NCI-H2227 treated with DMSO at 0.1 percent for 48 hours (cell line): Measurements from ENCODE around the gene EFHD1.
A peak's percentile ranks its signal among the peaks of the same experiment; 100 is the strongest.
"Not testable (repeated sequence)": the region's sequence is repeated elsewhere in the genome, so short reads cannot be mapped to it uniquely, and the experiment has no call there.

ENCODE experiments used
- DNase-seq: peaks from one replicate; lab custom pipeline; 2025; lab: John Stamatoyannopoulos, UW

EFHD1 gene

DNA sequence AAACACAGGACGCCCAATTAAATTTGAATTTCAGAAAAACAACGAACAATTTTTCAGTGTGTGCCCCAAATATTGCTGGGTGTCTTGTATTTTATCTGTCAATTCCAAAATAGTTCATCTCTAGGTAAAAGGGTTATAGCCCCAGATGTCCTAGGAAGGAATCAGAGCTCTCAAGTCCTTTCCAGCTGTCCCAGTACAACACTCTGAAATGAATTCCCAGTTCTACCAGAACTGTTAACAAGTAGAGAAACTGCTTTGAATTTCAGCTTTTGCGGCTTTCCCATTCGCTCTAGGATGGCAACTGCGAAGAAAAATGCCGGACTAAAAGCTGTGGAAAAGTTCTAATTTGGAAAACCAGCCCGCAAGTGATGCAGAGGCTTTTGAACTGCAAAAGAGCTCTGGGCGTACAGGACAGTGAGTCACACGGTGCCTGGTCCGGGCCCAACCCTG, 63.2 kb downstream of the EFHD1 start:
- DNase-seq, result no peak

DNA sequence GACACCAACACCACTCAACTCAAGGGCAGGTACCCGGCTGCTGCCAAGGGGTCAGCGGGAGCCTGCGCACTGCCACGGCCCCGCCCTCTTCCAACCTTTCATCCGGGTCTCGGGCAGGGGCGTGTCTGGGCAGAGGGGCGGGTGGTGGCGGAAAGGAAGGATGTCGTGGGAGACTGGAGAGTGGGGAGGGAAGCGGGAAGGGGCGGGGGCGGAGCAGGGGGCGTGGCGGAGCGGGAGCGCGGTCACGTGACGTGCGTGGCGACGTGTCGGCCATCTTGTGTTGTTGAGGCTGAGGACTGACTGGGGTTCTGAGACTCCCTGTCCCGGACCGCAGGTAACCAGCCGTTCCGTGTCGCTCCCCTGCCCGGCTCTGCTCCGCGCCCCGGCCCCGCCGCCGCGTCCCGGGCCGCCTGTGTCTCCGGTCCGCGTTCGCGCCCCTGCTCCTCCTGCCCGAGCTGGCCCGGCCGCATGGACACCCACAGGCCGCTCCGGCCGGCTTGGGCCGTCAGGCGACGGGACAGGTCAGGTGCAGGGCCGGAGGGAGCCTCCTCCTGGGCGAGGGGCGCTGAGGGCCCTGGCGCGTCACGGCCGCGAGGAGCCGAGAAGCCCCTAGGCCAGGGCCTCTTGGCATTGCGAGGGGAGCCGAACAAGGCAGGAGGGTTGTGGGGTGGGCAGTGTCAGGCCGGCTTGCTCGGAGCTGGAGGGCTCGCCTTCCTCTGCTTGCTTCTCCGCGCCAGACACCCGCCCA, 63.8 kb downstream of the EFHD1 start, which contains the start of gene GIGYF2:
Gene GIGYF2 (plus strand): TSS at position 273 of the 748 bp plus-strand sequence. CDS start 37,867 bp downstream, outside the sequence.
- peak; percentile 97 for DNase-seq

DNA sequence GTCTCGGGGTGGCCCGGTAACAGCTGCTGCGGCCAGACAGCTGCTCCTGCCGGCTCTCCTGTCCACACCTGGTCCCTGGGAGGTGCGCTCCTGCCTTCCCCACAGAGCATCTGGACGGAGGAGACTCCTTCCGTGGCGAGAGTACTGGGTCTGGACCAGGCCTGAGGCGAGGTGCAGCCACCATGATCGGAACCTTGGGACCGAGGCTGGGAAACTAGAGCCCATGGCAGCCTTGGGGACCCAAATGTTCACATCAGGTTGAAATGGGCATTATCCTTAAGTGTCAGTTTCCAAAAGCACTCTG, 64.4 kb downstream of the EFHD1 start:
- no peak for DNase-seq

GRCh38 chr2:232698556-232699091, 65.2 kb downstream of the EFHD1 start:
- no peak for DNase-seq

DNA sequence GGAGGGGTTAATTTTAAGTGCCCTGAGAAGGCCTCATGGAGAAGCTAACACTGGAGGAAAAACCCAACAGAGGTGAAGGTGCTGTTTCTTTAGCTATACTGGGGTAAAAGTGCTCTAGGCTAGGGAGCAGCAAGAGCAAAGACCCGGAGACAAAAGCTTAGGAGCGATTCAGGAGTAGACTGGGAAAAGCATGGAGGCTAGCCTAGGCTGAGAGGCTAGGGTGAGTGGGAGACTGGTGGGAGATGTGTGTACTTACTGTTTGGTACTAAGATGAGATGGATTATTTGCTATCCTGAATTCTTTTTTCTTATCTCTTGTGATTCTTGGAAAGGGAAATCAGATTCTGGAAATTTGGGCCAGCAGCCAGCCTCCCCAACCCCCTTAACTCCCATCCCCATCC, 65.7 kb downstream of the EFHD1 start:
- no peak for DNase-seq

DNA sequence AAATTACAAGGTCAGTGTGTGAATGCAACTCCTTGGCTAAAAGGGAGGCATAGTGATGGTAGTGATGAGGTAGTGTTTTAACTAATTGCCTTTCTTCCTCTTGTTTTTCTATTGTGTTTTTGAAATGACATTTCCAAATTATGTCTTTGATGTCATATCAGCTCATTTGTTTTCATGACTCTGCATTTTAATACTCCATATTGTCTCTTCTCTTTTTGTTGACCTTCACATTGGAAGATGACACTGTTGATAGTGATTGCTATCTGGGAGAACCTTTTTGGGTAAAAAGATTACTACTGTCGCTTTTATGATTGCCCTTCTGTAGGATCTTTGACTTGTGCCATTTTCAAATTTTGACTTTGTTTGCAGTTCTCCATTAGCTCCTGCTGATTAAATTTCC, 66.8 kb downstream of the EFHD1 start:
- no peak for DNase-seq

DNA sequence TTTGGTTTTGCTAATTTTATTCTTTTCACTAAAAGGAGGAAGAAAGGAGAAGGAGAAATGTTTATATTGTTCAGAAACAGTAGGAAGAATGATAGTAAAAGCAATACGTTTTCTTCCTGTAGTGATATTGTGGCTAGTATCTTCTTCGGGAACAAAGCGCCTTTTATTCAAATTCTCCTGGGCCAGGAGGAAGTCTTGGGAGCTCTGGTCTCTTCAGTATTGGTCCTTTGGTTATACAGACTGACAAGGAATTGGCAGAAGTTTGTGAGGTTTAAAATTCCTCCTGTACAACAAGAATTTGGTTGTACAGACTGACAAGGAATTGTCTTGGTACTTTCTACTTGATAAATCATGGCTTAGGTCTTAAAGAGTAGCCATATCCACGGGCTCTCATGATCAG, 73.7 kb downstream of the EFHD1 start:
- no peak for DNase-seq

- no peak for DNase-seq
Observed at GRCh38 chr2:232713505-232713904, 80.1 kb downstream of the EFHD1 start.

DNA sequence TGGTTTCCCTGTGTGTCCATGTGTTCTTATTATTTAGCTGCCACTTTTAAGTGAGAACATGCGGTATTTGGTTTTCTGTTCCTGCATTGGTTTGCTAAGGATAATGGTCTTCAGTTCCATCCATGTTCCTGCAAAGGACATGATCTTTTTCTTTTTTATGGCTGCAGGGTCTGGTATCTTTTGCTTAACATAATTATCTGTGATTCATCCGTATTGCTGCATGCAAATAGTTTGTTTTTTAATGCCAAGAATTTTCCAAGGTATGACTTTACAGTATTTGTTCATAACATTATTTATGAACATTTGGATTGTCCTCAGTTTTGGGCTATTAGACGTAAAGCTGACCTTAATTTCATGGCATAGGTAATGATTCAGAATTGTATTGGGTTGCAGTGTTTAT, 81.6 kb downstream of the EFHD1 start:
- no peak for DNase-seq

DNA sequence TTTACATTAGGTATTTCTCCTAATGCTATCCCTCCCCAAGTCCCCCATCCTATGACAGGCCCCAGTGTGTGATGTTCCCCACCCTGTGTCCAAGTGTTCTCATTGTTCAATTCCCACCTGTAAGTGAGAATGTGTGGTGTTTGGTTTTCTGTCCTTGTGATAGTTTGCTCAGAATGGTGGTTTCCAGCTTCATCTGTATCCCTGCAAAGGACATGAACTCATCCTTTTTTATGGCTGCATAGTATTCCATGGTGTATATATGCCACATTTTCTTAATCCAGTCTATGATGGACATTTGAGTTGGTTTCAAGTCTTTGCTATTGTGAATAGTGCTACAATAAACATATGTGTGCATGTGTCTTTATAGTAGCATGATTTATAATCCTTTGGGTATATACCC, 86.7 kb downstream of the EFHD1 start:
- not testable (repeated sequence) for DNase-seq

GRCh38 chr2:232721261-232721660, 87.9 kb downstream of the EFHD1 start:
- DNase-seq, result no peak

DNA sequence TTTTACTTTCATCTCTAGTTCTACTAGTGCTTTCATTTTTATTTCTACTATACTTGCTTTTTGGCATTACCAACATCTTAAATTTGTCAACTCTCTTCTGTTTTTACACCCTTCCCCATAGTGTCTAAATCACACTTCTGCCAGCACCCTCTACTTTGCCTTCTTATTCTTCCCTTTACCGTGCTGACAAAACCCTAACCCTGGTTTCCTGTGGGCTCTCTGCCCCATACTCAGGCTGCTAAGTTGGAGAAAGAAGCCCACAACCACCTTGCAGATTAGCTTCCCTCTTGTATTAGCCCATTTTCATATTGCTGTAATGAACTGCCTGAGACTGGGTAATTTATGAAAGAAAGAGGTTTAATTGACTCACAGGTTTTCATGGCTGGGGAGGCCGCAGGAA, 88.5 kb downstream of the EFHD1 start:
- no peak for DNase-seq

GRCh38 chr2:232723027-232723426, 89.6 kb downstream of the EFHD1 start:
- DNase-seq, result no peak

GRCh38 chr2:232728785-232729184, 95.4 kb downstream of the EFHD1 start:
- no peak for DNase-seq

- DNase-seq, result no peak
Observed at GRCh38 chr2:232731470-232731869, 98.1 kb downstream of the EFHD1 start.
